ENCODE measurements around the gene NATD1.

The NATD1 gene

DNA sequence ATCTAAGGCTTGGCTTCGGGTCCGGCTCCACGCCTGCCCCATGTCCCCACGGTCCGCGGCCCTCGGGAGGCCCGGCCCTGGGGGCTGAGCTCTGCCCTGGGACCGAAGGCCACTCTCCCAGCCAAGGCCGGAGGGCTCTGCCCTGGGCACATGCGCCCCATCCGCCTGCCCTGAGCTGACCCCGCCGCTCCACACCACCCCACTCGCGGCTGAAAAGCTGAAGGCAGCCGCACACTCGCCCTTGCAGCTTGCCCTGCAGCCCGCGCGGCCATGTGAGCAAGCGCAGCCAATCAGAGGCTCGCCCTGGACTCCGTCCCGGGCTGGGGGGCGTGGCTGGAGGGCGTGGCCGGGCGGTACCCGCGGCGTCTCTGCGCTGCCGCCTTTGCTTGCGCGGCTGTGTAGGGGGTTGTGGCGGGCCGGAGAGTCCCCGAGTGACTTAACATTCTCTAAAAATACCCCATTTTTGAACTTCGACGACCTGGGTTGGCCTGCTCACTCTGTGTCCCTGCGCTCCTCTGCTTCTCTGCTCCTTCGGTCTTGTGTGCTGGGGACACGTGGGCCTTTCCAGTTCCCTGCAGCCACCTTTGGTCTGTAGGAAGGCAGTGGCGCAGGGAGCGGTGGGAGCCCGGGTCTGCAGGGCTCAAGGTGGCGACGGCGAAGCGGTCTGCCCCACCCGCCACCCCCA lies 22.5 kb upstream of the NATD1 start:
- in situ Hi-C loops (cut with MboI; ENCODE audit: low sequenced_read_pairs): no loop called here

DNA sequence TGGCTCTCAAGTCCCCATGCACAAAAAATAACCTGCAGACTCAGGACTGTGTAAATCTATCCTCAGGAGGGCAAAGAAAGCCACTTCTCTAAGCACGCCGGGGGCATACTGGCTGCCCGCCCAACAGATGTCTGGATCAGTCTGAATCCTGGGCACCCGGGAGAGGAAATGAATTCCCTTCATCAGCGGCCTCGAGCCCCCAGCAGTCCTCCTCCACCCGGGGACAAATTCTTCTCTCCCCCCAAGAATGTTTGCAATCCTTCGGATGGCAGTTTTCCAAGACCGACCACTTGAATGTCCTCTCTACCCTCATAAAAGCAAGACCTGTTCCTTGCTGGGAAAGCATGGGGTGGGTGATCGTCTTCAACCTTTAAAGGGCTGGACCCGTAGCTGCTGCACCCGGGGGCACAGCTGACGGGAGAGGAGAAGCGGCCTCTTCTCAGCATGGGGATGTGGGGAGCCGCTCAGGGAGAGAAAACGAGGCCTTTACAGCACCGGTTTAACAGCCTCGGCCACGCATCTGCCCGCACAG lies 21.9 kb upstream of the NATD1 start:
- in situ Hi-C loops (cut with MboI; ENCODE audit: low sequenced_read_pairs): no loop called here

DNA sequence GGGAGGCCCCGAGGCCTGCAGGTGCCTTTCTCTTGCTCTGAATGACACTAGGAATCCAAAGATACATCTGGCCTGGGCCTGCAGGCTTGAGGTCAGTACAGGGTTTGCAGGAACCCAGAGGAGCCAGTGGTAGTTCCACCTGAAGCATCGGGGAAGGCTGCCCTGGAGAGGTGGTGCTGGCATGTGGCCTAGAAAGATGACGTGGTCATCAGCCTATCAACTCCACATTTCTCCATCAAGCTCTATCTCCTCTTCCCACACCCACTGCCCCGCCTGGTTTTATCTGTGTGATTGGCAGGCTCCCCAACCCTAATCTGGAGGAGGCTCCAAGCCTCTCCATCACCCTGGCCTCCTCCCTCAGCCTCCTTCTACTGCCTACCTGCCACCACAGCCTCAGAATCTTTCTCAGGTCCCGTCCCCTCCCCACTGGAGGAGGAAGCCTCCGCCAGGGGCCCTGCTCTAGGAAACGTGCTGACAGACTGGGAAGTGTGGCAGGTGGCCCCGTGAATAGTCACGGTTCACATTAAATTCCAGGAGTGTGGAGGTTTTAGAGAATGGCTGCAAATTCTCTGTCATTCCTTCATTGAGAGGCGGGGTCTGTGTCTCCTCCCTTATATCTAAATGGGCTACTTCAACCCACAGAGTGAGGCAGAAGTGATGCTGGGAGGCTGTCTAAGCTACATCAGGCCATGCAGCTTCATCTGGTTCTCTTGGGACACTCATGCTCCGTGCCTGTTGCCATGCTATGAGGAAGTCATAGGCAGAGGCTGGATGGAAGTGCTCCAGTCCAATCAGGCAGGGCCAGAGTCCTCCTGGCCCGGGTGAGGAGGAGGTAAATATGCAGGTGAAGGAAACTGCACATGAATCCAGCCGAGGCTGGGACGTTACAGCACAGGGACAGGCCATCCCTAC lies 19.9 kb upstream of the NATD1 start:
- in situ Hi-C loops (cut with MboI; ENCODE audit: low sequenced_read_pairs): no loop called here

DNA sequence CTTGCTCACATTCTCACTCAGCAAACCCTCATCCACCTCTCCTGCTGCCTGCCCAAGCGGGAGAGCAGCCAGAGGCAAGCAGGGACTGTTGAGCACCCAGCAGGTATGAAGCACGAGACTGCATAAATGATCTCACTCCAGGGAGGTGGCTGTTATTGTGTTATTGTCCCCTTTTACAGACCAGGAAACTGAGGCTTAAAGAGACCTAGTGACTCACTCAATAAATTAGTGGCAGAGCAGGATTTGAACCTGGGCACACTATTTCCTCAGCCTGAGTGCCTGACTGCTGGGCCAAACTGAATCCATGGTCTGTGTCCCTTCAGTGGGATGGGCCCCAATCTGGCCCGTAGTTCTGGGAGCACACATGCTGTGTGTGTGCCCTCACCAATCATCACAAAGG lies 19.0 kb upstream of the NATD1 start:
- in situ Hi-C loops (cut with MboI; ENCODE audit: low sequenced_read_pairs): no loop called here

DNA sequence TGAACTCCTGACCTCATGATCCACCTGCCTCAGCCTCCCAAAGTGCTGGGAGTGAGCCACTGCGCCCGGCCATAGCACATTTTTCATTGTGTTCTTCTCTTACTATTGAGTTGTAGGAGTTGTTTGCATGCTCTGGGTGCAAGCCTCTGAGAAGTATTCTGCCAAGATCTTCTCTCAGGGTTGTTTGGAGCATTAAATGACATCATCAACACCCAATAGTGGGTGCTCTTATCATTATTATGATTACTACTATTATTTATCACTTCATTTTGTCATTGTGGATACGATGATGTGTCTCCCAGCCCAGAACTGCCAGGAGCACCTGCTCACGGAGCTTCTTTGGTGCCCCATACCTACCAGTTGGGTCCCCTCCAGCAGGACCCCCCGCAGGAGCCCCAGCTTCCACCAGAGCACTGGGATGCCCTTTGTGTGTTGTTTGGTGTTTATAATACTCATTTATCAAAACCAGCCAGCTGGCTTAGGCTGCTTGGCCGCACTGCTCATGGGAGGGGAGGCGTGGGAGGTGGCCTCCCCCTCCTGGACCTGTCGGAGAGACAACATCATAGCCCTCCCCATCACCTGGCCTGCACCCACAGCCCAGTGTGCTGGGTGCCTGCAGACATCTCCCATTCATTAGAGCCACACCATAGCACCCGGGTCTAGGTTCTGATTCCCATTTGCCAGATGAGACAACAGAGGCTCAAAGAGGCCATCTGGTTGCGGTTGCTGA lies 18.4 kb upstream of the NATD1 start:
- in situ Hi-C loops (cut with MboI; ENCODE audit: low sequenced_read_pairs): no loop called here

DNA sequence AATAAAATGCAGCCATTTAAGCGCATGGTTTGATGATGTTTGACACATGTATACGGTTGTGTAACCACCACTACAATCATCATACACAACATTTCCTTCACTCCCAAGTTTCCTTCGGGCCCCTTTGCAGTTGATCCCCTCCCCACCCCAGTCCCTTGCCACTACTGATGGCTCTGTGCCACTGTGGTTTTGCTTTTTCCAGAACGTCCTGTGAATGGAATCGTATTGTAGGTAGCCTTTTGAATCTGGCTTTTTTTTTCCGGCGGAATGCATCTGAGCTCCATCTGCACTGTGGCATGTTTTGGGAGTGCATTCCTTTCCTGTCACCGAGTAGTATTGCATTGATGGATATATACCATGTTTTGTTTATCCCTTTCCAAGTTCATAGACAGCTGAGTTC lies 16.2 kb upstream of the NATD1 start:
- in situ Hi-C loops (cut with MboI; ENCODE audit: low sequenced_read_pairs): no loop called here

DNA sequence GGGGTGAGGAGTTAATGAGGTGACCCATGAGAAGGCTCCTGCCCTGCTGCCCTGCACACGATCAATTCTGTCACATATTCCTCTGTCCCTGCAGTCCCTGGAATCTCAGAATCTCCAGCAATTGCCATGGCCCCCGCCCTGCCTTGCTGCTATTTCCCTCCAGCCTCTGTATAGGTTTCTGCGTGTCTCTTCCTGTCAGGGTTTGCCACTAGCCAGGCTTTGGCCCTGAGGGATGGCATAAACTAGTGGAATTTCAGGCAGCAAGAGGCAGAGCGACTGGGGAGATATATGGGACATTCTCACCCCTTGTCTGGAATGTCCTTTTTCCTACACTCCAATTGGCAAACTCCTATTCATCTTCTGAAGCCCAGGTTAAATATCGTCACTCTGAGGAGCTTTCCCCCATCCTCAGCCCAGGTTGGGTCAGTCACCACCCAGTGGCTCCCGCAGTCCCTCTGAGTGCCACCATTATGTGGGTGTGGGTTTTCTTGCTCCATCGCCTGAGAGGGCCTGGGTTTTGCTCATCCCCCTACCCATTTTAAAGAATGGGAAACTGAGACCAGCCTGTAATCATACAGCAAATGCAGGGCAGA lies 15.5 kb upstream of the NATD1 start:
- in situ Hi-C loops (cut with MboI; ENCODE audit: low sequenced_read_pairs): no loop called here

DNA sequence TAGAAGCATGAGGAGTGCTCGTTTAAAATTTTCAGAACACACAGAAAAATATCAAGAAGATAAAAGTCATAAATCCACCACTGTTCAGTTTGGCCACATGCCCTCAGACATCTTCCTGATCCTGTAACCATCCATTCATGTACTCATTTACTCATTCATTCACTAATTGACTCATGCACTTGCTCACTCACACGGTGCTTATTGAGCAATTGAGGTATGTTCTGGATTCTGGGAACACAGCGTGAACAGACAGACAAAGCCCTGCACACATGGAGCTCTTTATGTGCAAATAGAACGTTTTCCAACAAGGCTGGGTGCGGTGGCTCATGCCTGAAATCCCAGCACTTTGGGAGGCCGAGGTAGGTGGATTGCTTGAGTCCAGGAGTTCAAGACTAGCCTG lies 10.2 kb upstream of the NATD1 start:
- in situ Hi-C loops (cut with MboI; ENCODE audit: low sequenced_read_pairs): no loop called here

DNA sequence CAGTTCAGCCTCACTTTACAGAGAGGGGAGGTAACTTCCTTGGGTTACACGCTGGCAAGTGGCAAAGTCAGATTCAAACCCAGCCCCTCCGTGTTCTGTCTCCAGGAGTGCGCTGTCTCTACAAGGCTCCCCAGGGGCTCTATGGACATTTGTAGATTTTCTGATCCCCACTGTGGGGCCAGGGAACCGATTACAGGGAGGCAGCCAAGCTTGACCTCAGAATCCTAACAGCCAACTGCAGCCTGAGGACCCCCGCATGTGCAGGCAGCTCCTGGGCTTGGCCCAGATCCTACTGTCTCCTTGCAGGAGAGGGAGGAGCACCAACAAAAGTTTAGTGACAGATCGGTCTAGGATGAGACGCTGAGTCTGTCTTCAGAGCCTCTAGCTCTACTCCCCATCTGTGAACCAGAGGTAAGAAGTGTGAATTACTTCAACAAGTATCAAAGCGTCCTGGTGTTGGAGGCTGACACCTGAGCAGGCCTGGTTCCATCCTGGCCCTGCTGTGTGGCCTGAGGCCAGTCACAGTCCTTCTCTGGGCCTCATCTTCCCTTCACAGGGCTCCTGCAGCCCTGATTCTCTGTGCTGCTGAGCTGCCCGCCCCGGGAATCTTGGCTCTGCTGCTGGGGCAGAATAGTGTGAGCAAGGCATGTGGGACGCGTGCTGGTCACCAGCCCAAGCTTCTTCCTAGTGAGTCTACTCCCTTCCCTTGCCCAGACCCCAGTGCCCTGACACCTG lies 9.2 kb upstream of the NATD1 start:
- in situ Hi-C loops (cut with MboI; ENCODE audit: low sequenced_read_pairs): no loop called here

DNA sequence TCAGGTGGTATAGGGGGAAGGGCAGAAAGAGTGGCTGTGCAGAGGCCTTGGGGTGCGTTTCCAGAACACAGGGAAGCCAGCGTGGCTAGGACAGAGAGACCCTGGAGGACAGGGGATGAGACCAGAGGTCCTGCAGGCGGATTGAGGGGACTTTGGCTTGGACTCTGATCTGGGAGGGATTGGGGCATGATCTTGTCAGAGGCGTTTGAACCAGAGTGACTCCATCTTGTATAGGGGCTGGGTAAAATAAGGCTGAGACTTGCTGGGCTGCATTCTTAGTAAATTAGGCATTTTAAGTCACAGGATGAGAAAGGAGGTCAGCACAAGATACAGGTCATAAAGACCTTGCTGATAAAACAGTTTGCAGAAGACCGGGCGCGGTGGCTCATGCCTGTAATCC lies 5.4 kb upstream of the NATD1 start:
- in situ Hi-C loops (cut with MboI; ENCODE audit: low sequenced_read_pairs): no loop called here

DNA sequence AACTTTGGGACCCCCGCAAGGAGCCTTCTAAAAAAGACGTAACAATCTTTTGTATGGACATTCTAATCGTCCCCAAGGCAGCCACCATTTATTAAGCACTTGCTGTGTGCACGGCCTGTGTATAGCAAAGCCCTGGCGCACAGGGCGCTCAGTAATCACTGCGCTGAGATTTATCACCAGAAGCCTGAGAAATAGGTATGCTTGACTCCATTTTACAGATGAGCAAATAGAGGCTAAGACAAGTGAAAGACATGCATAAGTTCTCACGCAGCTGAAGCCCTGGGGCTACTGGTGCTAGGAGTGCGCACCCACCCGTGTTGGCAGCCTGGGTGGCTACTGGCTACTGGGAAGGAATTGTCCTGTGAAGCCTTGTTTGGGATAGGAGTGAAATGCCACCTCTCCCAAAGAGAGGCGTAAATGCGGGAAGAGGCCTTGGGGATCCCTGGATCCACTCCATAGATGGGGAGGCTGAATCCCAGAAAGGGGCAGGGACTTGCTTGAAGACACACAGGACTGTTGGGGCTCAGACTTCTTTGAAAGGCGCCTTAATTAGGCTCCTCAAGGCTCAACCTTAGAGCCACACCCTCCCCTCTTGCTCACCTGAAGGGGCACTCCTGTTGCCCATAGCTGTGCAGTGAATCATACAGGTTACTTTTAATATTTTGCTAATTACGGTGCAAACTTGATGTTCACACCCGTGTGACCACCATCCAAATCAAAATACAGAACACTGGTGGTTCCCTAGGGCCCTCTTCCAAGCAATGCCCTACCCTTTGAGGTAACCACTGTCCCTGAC lies 634 bp upstream of the NATD1 start:
- in situ Hi-C loops (cut with MboI; ENCODE audit: low sequenced_read_pairs): no loop called here

DNA sequence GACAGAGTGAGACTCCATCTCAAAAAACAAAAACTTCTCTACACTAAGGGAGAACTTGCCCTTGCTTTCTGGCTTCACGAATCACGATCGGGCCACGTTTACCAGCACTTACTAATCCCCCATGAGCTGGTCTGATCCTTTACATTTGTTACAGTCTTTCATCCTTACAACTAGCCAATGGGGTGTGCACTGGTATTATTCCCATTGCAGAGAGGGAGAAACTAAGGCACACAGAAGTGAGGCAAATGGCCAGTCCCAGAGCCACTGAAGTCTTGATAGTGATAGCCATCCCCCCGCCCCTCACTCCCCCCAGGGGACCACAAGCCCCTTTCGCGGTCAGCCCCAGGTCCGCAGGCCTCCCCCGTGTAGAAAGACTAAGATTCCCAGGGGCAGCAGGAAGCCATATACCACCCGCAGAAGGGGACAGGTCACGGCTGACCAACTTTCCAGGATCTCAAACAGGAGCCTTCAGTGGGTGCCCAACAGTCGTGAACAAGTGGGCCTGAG lies 868 bp downstream of the NATD1 start:
- in situ Hi-C loops (cut with MboI; ENCODE audit: low sequenced_read_pairs): no loop called here

DNA sequence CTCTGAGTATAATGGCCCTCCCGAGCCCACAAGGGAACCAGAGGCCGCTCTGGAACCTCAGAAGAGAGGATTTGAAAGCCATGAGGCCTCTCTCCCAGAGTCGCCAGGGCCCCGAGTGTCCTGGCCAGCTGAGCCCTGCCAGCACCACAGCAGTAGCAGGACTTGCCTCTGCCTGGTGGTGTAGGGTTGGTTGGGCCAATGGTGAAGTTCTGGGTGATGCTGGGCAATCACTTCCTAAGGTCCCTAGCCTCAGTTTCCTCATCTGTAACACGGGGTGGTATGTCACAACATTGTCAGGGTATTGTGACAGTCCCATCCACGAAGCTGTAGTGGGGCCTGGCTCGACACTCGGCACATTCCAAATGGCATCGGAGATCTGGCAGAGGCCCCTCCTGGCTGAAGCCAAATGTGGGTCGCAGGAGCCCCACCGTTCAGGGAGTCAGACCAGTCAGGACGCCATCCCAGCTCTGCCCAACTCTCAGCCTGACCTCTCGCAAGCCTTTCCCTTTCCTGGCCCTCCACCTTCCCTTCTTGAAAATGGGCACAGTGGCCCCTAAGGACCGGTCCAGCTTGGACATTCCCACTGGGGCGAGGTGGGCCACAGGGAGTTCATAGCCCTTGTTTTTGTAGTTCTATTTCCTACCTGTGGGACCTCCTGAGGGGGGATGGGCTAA lies 1.7 kb downstream of the NATD1 start:
- in situ Hi-C loops (cut with MboI; ENCODE audit: low sequenced_read_pairs): no loop called here

DNA sequence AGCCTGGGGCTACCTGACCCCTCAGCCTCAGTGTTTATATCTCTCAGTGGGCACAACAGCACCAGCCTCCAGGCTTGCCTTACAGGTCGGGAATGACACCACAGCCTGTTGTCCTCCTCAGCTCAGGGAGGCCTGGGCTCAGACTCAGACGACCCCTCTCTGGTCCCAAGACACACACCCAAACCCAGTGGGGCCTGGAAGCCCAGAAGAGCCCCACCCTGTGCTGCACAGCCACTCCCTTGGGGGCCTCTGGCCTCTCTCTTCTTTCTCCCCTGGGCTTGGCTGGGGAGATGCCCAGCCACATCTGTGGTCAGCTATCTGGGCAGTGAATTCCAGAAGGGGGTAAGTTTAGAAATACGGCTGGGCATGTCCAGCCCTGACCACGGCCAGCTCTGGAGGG lies 2.4 kb downstream of the NATD1 start:
- in situ Hi-C loops (cut with MboI; ENCODE audit: low sequenced_read_pairs): no loop called here

DNA sequence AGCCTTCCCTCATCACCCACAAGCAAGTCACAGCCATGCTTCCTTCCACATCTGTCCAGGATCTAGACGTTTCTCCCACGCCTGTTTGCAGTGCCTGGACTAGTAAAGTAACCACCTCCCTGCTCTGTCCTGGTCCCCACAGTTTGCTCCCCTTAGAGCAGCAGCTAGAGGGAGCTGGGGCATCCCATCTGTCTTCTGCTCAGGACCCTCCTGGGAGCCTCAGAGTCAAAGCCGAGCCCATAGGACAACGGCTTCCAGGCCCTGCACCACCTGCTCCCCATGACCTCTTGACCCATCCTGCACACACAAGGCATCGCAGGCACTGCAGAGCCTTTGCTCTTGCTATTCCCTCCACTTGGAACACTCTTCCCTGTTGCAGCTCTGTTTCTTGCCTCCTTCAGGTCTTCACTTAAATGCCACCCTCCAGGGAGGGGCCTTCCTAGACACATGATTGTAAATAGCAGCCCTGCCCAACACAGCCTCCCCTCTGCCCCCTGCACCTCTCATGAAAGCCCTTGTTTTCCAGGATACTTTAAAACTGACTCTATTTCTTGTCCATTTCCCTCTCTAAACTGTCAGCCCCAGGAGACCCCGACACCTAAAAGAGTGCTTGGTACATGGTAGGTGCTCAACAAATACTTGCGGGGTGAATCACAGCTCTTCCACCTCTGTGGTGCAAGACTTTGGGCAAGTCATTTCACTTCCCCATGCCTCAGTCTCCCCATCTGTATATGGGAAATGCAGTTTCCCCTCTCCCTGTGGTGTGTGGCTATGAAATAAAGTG lies 3.1 kb downstream of the NATD1 start:
- in situ Hi-C loops (cut with MboI; ENCODE audit: low sequenced_read_pairs): no loop called here

DNA sequence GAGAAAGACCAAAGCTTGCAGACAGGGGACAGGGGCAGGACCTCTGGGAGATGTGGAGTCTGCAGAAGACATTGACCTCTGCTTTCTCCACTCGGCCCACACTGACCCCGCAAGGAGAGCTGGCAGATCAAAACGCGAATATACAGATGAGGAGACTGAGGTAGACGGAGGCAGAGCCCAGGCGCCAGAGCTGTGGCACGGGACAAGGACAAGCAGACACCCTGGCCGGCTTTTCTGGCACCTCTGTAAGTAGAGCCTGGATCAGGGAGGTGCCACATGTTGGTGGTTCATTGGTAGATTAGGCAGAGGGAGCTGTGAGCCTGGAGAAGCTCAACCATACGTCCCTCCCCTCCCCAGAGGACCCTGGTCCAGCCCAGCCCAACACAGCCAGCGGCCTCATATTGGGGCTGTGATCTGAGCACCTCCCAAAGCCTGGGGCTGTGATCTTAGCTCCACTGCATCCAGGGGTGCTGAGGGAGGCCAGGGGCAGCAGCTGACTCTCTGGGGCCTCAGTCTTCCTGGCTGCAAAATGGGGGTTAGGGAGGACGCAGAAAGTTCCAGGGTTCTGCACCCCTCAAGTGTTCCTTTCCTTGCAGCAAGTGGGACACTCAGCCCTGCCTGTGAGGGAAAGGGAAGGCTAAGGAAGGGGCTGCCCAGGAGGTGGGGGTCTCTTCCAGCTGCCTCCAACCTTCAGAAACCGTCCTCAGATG lies 4.0 kb downstream of the NATD1 start:
- in situ Hi-C loops (cut with MboI; ENCODE audit: low sequenced_read_pairs): no loop called here

DNA sequence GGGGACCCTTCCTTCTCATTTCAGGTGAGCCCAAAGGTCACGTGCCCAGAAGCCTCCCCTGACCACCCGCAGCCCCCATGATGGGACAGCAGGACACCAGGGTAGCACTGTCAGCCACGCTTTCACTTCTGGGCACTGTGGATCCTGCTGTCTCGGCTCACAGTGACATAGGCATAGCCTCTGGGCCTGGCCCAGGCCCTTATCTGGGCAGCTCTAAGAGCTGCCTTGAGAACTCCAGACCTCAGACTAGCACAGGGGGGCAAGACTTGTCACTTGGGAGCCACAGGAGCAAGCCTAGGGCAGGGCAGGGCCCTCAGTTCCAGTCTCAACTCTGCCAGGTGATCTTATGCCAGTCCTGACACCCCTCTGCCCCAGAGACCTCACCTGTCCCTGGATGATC lies 4.7 kb downstream of the NATD1 start:
- in situ Hi-C loops (cut with MboI; ENCODE audit: low sequenced_read_pairs): no loop called here

All from HL-60/S4 treated with phorbol 12-myristate 13-acetate at 8.2 ng/mL for 4 days and 3 days (cell line).